H1 (cell line): ENCODE results near the gene VIT. TPM values are rescaled to one million over a fixed set of nuclear protein-coding genes. Genes with fewer than 3 reads are reported as not detected.

Experiments used
- CTCF ChIA-PET: fragments of 300-600 bp; sonication (Branson Sonifier 250); formaldehyde crosslinking; loops from one replicate; lab custom pipeline; 2021; ENCODE audit not compliant: partially characterized antibody; lab: Charles Lee
- POLR2A ChIA-PET: fragments of 300-600 bp; sonication (Branson Sonifier 250); formaldehyde crosslinking; loops from one replicate; lab custom pipeline; 2021; ENCODE audit warnings: inconsistent platforms; ENCODE audit not compliant: partially characterized antibody; lab: Charles Lee
- DNase-seq, 2 experiments: peaks; one replicate each; pipeline versions ENCODE4 v3.0.0 to v3.0.0-alpha.2; 2010 to 2022; ENCODE audit warnings: low spot score in 2 of 2, low read depth in 1 of 2, mixed read lengths in 1 of 2
- FAIRE-seq: peaks from 2 replicates; lab custom pipeline; 2011; peaks lifted over from hg19 to GRCh38; lab: Jason Lieb, UNC
- H2AFZ ChIP-seq: 2 replicates; pipeline ENCODE4 v1.8.1; 2012; ENCODE audit warnings: low read length, inconsistent platforms
- H2AK5ac ChIP-seq: 2 replicates; pipeline ENCODE4 v1.6.1; 2013; ENCODE audit warnings: low read depth, low read length
- H2BK120ac ChIP-seq: replicated peaks from 2 replicates; pipeline ENCODE3; 2013; ENCODE audit warnings: low read depth, low read length, inconsistent platforms
- H2BK12ac ChIP-seq: 2 replicates; pipeline ENCODE4 v1.6.1; 2013; ENCODE audit warnings: low read depth, low read length
- H2BK15ac ChIP-seq: 2 replicates; pipeline ENCODE4 v1.6.1; 2013; ENCODE audit warnings: low read length
- H2BK20ac ChIP-seq: 2 replicates; pipeline ENCODE4 v1.6.1; 2013; ENCODE audit warnings: low read length
- H2BK5ac ChIP-seq: 2 replicates; pipeline ENCODE4 v1.6.1; 2013; ENCODE audit warnings: low read depth, low read length
- H3K14ac ChIP-seq: 2 replicates; pipeline ENCODE4 v1.6.1; 2013; ENCODE audit warnings: inconsistent platforms; ENCODE audit not compliant: insufficient read length
- H3K18ac ChIP-seq: 2 replicates; pipeline ENCODE4 v1.6.1; 2013; ENCODE audit warnings: low read length; ENCODE audit errors: extremely low read depth
- H3K23ac ChIP-seq: 2 replicates; pipeline ENCODE4 v1.6.1; 2013; ENCODE audit warnings: inconsistent platforms; ENCODE audit not compliant: insufficient read length
- H3K23me2 ChIP-seq: 2 replicates; pipeline ENCODE4 v1.6.1; 2013; ENCODE audit warnings: low read depth, low read length
- H3K27ac ChIP-seq: 2 replicates; pipeline ENCODE4 v1.6.1; 2011; ENCODE audit warnings: low read depth, low read length, inconsistent platforms
- H3K27me3 ChIP-seq, 4 experiments: replicated peaks in 1 of 4; 1 replicate in 1 of 4; 2 replicates in 3 of 4; pipeline versions ENCODE4 v1.6.1 to v1.8.1; 2011 to 2013; ENCODE audit warnings: low read length in 3 of 4, mild to moderate bottlenecking in 3 of 4, inconsistent platforms in 2 of 4, mixed read lengths in 2 of 4, moderate library complexity in 1 of 4; ENCODE audit not compliant: control insufficient read depth in 3 of 4, insufficient read depth in 3 of 4; ENCODE audit errors: extremely low read depth in 1 of 4
- H3K36me3 ChIP-seq, 4 experiments: 2 replicates each; pipeline versions ENCODE4 v1.6.1 to v1.8.1; 2011 to 2013; ENCODE audit warnings: mild to moderate bottlenecking in 4 of 4, low read length in 3 of 4, moderate library complexity in 2 of 4, control low read depth in 1 of 4, inconsistent platforms in 1 of 4; ENCODE audit not compliant: insufficient read depth in 4 of 4, control insufficient read depth in 2 of 4
- H3K4ac ChIP-seq: replicated peaks from 2 replicates; pipeline ENCODE3; 2013; ENCODE audit warnings: low read length, low read depth, mixed read lengths, inconsistent platforms; ENCODE audit not compliant: insufficient read length
- H3K4me1 ChIP-seq, 4 experiments: replicated peaks in 1 of 4; 1 replicate in 1 of 4; 2 replicates in 3 of 4; pipeline versions ENCODE4 v1.6.1 to v1.8.1; 2011 to 2013; ENCODE audit warnings: low read length in 3 of 4, inconsistent platforms in 2 of 4, mixed read lengths in 1 of 4; ENCODE audit not compliant: insufficient read depth in 4 of 4, control insufficient read depth in 3 of 4
- H3K4me2 ChIP-seq, 2 experiments: 2 replicates each; pipeline versions ENCODE4 v1.6.1 to v1.8.1; 2011 to 2013; ENCODE audit warnings: low read depth in 2 of 2, low read length in 2 of 2, control low read depth in 1 of 2, inconsistent platforms in 1 of 2, mild to moderate bottlenecking in 1 of 2; ENCODE audit not compliant: insufficient read depth in 1 of 2
- H3K4me3 ChIP-seq, 4 experiments: fragments of 200-600, 300-600 bp in 1 of 4; sonication (generic), shearing (Covaris generic), sonication (Bioruptor Twin) in 1 of 4; 2 replicates each; pipeline versions ENCODE4 v1.5.1 to v1.8.1; 2011 to 2016; ENCODE audit warnings: low read length in 4 of 4, low read depth in 3 of 4, control low read depth in 2 of 4, inconsistent platforms in 2 of 4, mild to moderate bottlenecking in 2 of 4, mixed read lengths in 1 of 4, moderate library complexity in 1 of 4; ENCODE audit not compliant: insufficient read depth in 2 of 4; ENCODE audit errors: extremely low read depth in 1 of 4
- H3K56ac ChIP-seq: replicated peaks from 2 replicates; pipeline ENCODE3; 2013; ENCODE audit warnings: low read depth, mild to moderate bottlenecking, mixed read lengths, low read length, inconsistent platforms; ENCODE audit not compliant: insufficient read length
- H3K79me1 ChIP-seq: 2 replicates; pipeline ENCODE4 v1.6.1; 2013; ENCODE audit warnings: low read depth, low read length, control low read depth
- H3K79me2 ChIP-seq, 2 experiments: 2 replicates each; pipeline versions ENCODE4 v1.6.1 to v1.8.1; 2012 to 2013; ENCODE audit warnings: low read length in 2 of 2, mild to moderate bottlenecking in 2 of 2, inconsistent platforms in 1 of 2; ENCODE audit not compliant: insufficient read depth in 2 of 2, control insufficient read depth in 1 of 2
- H3K9ac ChIP-seq, 4 experiments: replicated peaks in 1 of 4; 1 replicate in 1 of 4; 2 replicates in 3 of 4; pipeline versions ENCODE4 v1.6.1 to v1.8.1; 2011 to 2013; ENCODE audit warnings: low read depth in 3 of 4, low read length in 3 of 4, control low read depth in 2 of 4, mild to moderate bottlenecking in 2 of 4, moderate library complexity in 2 of 4, inconsistent platforms in 1 of 4; ENCODE audit errors: extremely low read depth in 1 of 4
- H3K9me3 ChIP-seq, 2 experiments: 2 replicates each; pipeline versions ENCODE4 v1.6.1 to v1.8.1; 2012 to 2013; ENCODE audit warnings: mild to moderate bottlenecking in 2 of 2, moderate library complexity in 2 of 2, control low read depth in 1 of 2, inconsistent platforms in 1 of 2, low read depth in 1 of 2, low read length in 1 of 2, mixed read lengths in 1 of 2; ENCODE audit not compliant: insufficient read depth in 2 of 2
- H4K20me1 ChIP-seq, 2 experiments: replicated peaks in 1 of 2; 2 replicates each; pipeline versions ENCODE3 to v1.8.1; 2011 to 2013; ENCODE audit warnings: inconsistent platforms in 2 of 2, low read length in 2 of 2, mild to moderate bottlenecking in 1 of 2; ENCODE audit not compliant: insufficient read depth in 2 of 2, control insufficient read depth in 1 of 2
- H4K5ac ChIP-seq: 2 replicates; pipeline ENCODE4 v1.6.1; 2013; ENCODE audit warnings: low read length, low read depth, mixed read lengths, inconsistent platforms; ENCODE audit not compliant: insufficient read length
- H4K8ac ChIP-seq: 2 replicates; pipeline ENCODE4 v1.8.0; 2013; ENCODE audit warnings: mild to moderate bottlenecking, moderate library complexity, low read length, inconsistent platforms; ENCODE audit not compliant: insufficient read depth; ENCODE audit errors: extremely low read depth
- H4K91ac ChIP-seq: replicated peaks from 2 replicates; pipeline ENCODE3; 2013; ENCODE audit warnings: low read length, mixed read lengths, inconsistent platforms; ENCODE audit not compliant: insufficient read length
- EZH2 ChIP-seq: fragments of 200-600 bp; sonication (generic); IDR thresholded peaks from 2 replicates; pipeline ENCODE4 v1.7.1; 2012; ENCODE audit warnings: low read depth, mild to moderate bottlenecking, moderate library complexity, low read length, inconsistent platforms; ENCODE audit not compliant: severe bottlenecking
- NANOG ChIP-seq: IDR thresholded peaks from 2 replicates; pipeline ENCODE4 v1.6.1; 2011; ENCODE audit warnings: low read length, low read depth, mild to moderate bottlenecking, inconsistent platforms; ENCODE audit not compliant: insufficient read depth, poor library complexity, severe bottlenecking
- PHF8 ChIP-seq: fragments of 200-600 bp; sonication (generic); conservative IDR thresholded peaks from 2 replicates; pipeline ENCODE4 v1.7.1; 2012; ENCODE audit warnings: low read depth, mild to moderate bottlenecking, inconsistent platforms, low read length, moderate library complexity
- RAD21 ChIP-seq, 2 experiments: IDR thresholded peaks in 1 of 2; conservative IDR thresholded peaks in 1 of 2; 2 replicates each; pipeline ENCODE4 v1.6.1; 2011; ENCODE audit warnings: low read depth in 2 of 2, low read length in 2 of 2, improper control_type of control experiment in 1 of 2, inconsistent platforms in 1 of 2, mild to moderate bottlenecking in 1 of 2, moderate library complexity in 1 of 2
- RXRA ChIP-seq: IDR thresholded peaks from 2 replicates; pipeline ENCODE4 v1.6.1; 2011; ENCODE audit warnings: low read depth, mild to moderate bottlenecking, low read length, moderate library complexity; ENCODE audit not compliant: insufficient read depth
- SP2 ChIP-seq: IDR thresholded peaks from 2 replicates; pipeline ENCODE4 v1.6.1; 2012; ENCODE audit warnings: mild to moderate bottlenecking, low read length, inconsistent platforms
- SP4 ChIP-seq: IDR thresholded peaks from 2 replicates; pipeline ENCODE4 v1.6.1; 2012; ENCODE audit warnings: low read length, inconsistent platforms
- TAF1 ChIP-seq: IDR thresholded peaks from 2 replicates; pipeline ENCODE4 v1.6.1; 2011; ENCODE audit warnings: mild to moderate bottlenecking, low read depth, low read length
- TBP ChIP-seq: IDR thresholded peaks from 2 replicates; pipeline ENCODE4 v1.6.1; 2011; ENCODE audit warnings: low read depth, low read length, improper control_type of control experiment
- WGBS, 2 experiments: shearing (Covaris generic) in 1 of 2; methylation state at CpG; one replicate each; pipeline versions ENCODE4 v1.1.6 to v1.1.7; 2013 to 2015; ENCODE audit warnings: low lambda C conversion rate in 2 of 2, mixed read lengths in 2 of 2, inconsistent platforms in 1 of 2, low coverage in 1 of 2, missing lambda C conversion rate in 1 of 2; ENCODE audit not compliant: insufficient replicate concordance in 2 of 2, insufficient coverage in 1 of 2, insufficient read length in 1 of 2; ENCODE audit errors: extremely low coverage in 1 of 2, missing lambda C conversion rate in 1 of 2; 5-methylcytosine and 5-hydroxymethylcytosine counted together
- polyA plus RNA-seq, 7 experiments: library from polyadenylated mRNA; depleted of rRNA in 3 of 7; stranded (reverse) in 5 of 7; unstranded in 2 of 7; fragments of >200 nt in 5 of 7; fragments of 200-250 nt in 2 of 7; gene quantifications; 1 replicate in 5 of 7; 2 replicates in 1 of 7; 4 replicates in 1 of 7; pipeline versions ENCODE4 v1.2.1 to v1.2.3, GENCODE V29; 2011 to 2013; ENCODE audit warnings: missing spikeins in 2 of 7, mixed read lengths in 2 of 7
- total RNA-seq: library from RNA; stranded (reverse); fragmentation: NEBNext Ultra II Directional; extraction: Animal tissue kit (Norgen Biotek cat#: 25700); gene quantifications from 2 replicates; pipeline ENCODE4 v1.2.1, GENCODE V29; 2021
- TF ChIP-seq, protein P1 (sequence below): IDR thresholded peaks from 2 replicates; pipeline ENCODE4 v1.6.1; 2012; ENCODE audit warnings: low read length, inconsistent platforms
- TF ChIP-seq, protein P2 (sequence below): IDR thresholded peaks from 2 replicates; pipeline ENCODE4 v1.6.1; 2012; ENCODE audit warnings: inconsistent platforms

The VIT gene
- total and polyA plus RNA-seq, 2 of the 8 experiments (the other 6 are each of a cell fraction or from before 2014, with no cell fraction given) = 0.03 TPM; not detected in 1

DNA sequence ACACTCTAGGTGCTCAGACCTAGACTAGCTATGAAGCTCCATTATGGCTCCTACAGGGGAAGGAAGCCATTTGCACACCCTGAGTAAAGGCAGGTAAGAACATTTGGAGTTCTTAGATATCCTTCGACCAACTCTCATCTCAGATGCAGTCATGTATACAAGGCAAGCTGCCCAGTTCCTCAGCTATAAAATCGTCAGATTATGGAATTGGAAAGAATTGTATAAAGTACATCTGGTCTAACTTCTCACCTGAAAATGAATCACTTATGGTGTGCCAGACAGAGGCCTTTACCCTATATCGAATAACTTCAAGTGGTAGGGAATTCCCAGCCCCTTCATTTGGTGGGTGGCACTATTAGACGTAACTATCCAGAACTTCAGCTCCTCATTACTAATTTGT is 79.3 kb downstream of the VIT start:
- H3K4me2 ChIP-seq = no peak overlapping the region
- POLR2A ChIA-PET = no interaction called here
- TF ChIP-seq RAD21 (IDR thresholded peaks at IDR 0.05 in 1 of 2, conservative IDR thresholded peaks at IDR 0.05 in 1 of 2; ENCODE audit: low read depth in 2 of 2, low read length in 2 of 2) (no peak), NANOG (no peak), TAF1 (no peak), RXRA (no peak), SP4 (no peak), SP2 (no peak), PHF8 (no peak), TBP (no peak), EZH2 (no peak)
- TF ChIP-seq, protein P1, sequence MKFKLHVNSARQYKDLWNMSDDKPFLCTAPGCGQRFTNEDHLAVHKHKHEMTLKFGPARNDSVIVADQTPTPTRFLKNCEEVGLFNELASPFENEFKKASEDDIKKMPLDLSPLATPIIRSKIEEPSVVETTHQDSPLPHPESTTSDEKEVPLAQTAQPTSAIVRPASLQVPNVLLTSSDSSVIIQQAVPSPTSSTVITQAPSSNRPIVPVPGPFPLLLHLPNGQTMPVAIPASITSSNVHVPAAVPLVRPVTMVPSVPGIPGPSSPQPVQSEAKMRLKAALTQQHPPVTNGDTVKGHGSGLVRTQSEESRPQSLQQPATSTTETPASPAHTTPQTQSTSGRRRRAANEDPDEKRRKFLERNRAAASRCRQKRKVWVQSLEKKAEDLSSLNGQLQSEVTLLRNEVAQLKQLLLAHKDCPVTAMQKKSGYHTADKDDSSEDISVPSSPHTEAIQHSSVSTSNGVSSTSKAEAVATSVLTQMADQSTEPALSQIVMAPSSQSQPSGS = no peak
- TF ChIP-seq, protein P2, sequence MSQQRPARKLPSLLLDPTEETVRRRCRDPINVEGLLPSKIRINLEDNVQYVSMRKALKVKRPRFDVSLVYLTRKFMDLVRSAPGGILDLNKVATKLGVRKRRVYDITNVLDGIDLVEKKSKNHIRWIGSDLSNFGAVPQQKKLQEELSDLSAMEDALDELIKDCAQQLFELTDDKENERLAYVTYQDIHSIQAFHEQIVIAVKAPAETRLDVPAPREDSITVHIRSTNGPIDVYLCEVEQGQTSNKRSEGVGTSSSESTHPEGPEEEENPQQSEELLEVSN = no peak
- H4K20me1 ChIP-seq = no peaks in the 10 kb centered on the region
- no peaks in the 10 kb centered on the region; a peak in 1 of 7 replicates for H3K27me3 ChIP-seq
- H2BK120ac ChIP-seq = no peak overlapping the region
- no peak overlapping the region for H3K18ac ChIP-seq
- no peaks in the 10 kb centered on the region for H3K36me3 ChIP-seq
- H3K56ac ChIP-seq = no peak overlapping the region
- H3K4me1 ChIP-seq = no peaks in the 10 kb centered on the region
- H2BK20ac ChIP-seq = no peak overlapping the region
- 96% methylated on average over 4 of the region's 4 CpGs; no CpG with 5 or more reads in 1 of the 2 experiments for WGBS, 2 experiments
- H3K79me1 ChIP-seq = no peaks in the 10 kb centered on the region
- no peak overlapping the region for H4K5ac ChIP-seq
- H3K79me2 ChIP-seq = no peaks in the 10 kb centered on the region
- no peak overlapping the region for H2AK5ac ChIP-seq
- no peak overlapping the region for H2BK12ac ChIP-seq
- H3K9me3 ChIP-seq = no peaks in the 10 kb centered on the region
- FAIRE-seq (no peak), DNase-seq (no peak)
- no peak overlapping the region for H3K23ac ChIP-seq
- no peak overlapping the region for H2AFZ ChIP-seq
- no peak overlapping the region for H3K9ac ChIP-seq
- H3K27ac ChIP-seq = no peak overlapping the region
- H3K23me2 ChIP-seq = no peaks in the 10 kb centered on the region
- no peak overlapping the region for H2BK5ac ChIP-seq
- CTCF ChIA-PET = interaction anchor here (0.6 to 12.5 kb wide), 18 partner anchors 8 to 454 kb away, joined by 3 to 110 read pairs (median 3); no protein-coding TSS in a partner anchor
- H3K4me3 ChIP-seq = no peak overlapping the region
- H4K8ac ChIP-seq = no peak overlapping the region
- H3K14ac ChIP-seq = no peak overlapping the region
- no peak overlapping the region for H4K91ac ChIP-seq
- H3K4ac ChIP-seq = no peak overlapping the region
- no peak overlapping the region for H2BK15ac ChIP-seq
